Pancreas (tissue), 10 donors: ENCODE measurements around the gene YJEFN3. TPM values are rescaled to one million over a fixed set of nuclear protein-coding genes. Genes with fewer than 3 reads are reported as not detected.

Experiments
- ATAC-seq, 4 donors: fragments of 200-7000 bp; cut with Tn5 transposase; one replicate each; pipeline versions ENCODE4 v1.8.0 to v1.9.1; 2020; ENCODE audit warnings: mild to moderate bottlenecking in 4 of 4, moderate library complexity in 4 of 4
- DNase-seq, 6 donors: peaks; one replicate each; pipeline ENCODE4 v3.0.0-alpha.2; 2020
- FAIRE-seq: peaks from 2 replicates; lab custom pipeline; 2012; peaks lifted over from hg19 to GRCh38; lab: Jason Lieb, UNC
- H3K27ac ChIP-seq, 4 donors: fragments of 200-600 bp; sonication (generic); 1 replicate in 3 of 4; 2 replicates in 1 of 4; pipeline versions ENCODE4 v1.5.0 to v1.8.0; 2020
- H3K27me3 ChIP-seq, 4 donors: fragments of 200-600 bp; one replicate each; pipeline ENCODE4 v1.8.0; 2021
- H3K36me3 ChIP-seq, 3 donors: fragments of 200-600 bp; sonication (generic) in 1 of 3; one replicate each; pipeline versions ENCODE4 v1.5.0 to v1.8.0; 2020 to 2021
- H3K4me1 ChIP-seq, 3 donors: fragments of 200-600 bp; one replicate each; pipeline ENCODE4 v1.8.0; 2021
- H3K4me3 ChIP-seq, 4 donors: fragments of 200-600 bp; sonication (generic) in 2 of 4; one replicate each; pipeline versions ENCODE4 v1.5.0 to v1.8.0; 2020 to 2021
- H3K9me3 ChIP-seq, 4 donors: fragments of 200-600 bp; one replicate each; pipeline ENCODE4 v1.8.0; 2021
- CTCF ChIP-seq, 4 donors: fragments of 200-600 bp; sonication (generic) in 3 of 4; IDR thresholded peaks; one replicate each; pipeline versions ENCODE4 v1.5.0 to v1.8.0; 2021; ENCODE audit warnings: antibody characterized with exemption in 4 of 4
- WGBS, 2 donors: extraction: QIAGEN DNeasy Blood & Tissue Kit; methylation state at CpG; one replicate each; pipeline ENCODE4 v1.1.7; 2013; 5-methylcytosine and 5-hydroxymethylcytosine counted together
- intact Hi-C, 3 donors: fragments of 100-400 bp; cut with DNase I; formaldehyde crosslinking; loops; one replicate each; pipeline versions ENCODE4 v1.11.1 to v1.14.2; 2022
- polyA plus RNA-seq, 2 donors: library from polyadenylated mRNA; stranded (reverse); fragments of 200-250 nt; gene quantifications; one replicate each; pipeline ENCODE4 v1.2.3, GENCODE V29; 2013
- total RNA-seq, 6 donors: library from RNA; stranded (reverse); fragmentation: NEBNext Ultra II Directional in 4 of 6; extraction: Animal tissue kit (Norgen Biotek cat#: 25700) in 4 of 6; gene quantifications; one replicate each; pipeline versions ENCODE4 v1.2.1 to v1.2.4, GENCODE V29; 2021 to 2023
- donor health status: healthy with polysubstance abuse.
- donor health status: DM: no; HTN: no; CAD: no; lungs with moderate emphysema.
- donor health status: DM: no; HTN: no; CAD: no.
- donor health status: control.
- donor health status: control.
- donor health status: Bipolar disorder and iron deficiency.
- donor health status: DM: yes; HTN: yes; CAD: no.
- donor health status: DM: no; HTN: no; CAD: no.
- donor health status: DM: no; HTN: no; CAD: no.
- donor health status: DM: yes; HTN: yes; CAD: no.

Gene YJEFN3
- total and polyA plus RNA-seq, 8 donors, result 0.76 to 38.8 (median 2.3) TPM

GRCh38 chr19:19558636-19559035 is 29.9 kb downstream of the YJEFN3 start:
- FAIRE-seq (no peak), ATAC-seq (no peak), DNase-seq (no peak)
- H3K36me3 ChIP-seq, result no peaks in the 10 kb centered on the region
- H3K27me3 ChIP-seq, result no peaks in the 10 kb centered on the region
- TF ChIP-seq CTCF (IDR thresholded peaks at IDR 0.05), result no peak
- no peaks in the 10 kb centered on the region for H3K9me3 ChIP-seq
- H3K27ac ChIP-seq, result no peak overlapping the region
- intact Hi-C loops, result no loop called here
- WGBS, 2 donors, result 71 to 78% methylated on average over 16 of the region's 16 CpGs
- no peak overlapping the region for H3K4me3 ChIP-seq
- H3K4me1 ChIP-seq, result no peaks in the 10 kb centered on the region

GRCh38 chr19:19559931-19560330 is 31.2 kb downstream of the YJEFN3 start:
- no peak for TF ChIP-seq CTCF (IDR thresholded peaks at IDR 0.05)
- no peak for FAIRE-seq
- Histone ChIP-seq H3K4me3 (no peak overlapping the region), H3K27me3 (no peaks in the 10 kb centered on the region), H3K4me1 (no peaks in the 10 kb centered on the region), H3K9me3 (no peaks in the 10 kb centered on the region), H3K27ac (no peak overlapping the region), H3K36me3 (no peaks in the 10 kb centered on the region)
- intact Hi-C loops, result no loop called here
- no peak for ATAC-seq
- DNase-seq, result no peak
- WGBS, 2 donors, result 65 to 73% methylated on average over 4 of the region's 4 CpGs

GRCh38 chr19:19561946-19562664 is 33.4 kb downstream of the YJEFN3 start:
- no peak for ATAC-seq
- intact Hi-C loops, result no loop called here

GRCh38 chr19:19562665-19563347 is 34.1 kb downstream of the YJEFN3 start:
- no peak overlapping the region for H3K4me3 ChIP-seq
- 55 to 56% methylated on average over 13 to 17 of the region's 17 CpGs for WGBS, 2 donors
- intact Hi-C loops, result no loop called here
- no peaks in the 10 kb centered on the region for H3K36me3 ChIP-seq
- H3K9me3 ChIP-seq, result no peaks in the 10 kb centered on the region
- no peak for TF ChIP-seq CTCF (IDR thresholded peaks at IDR 0.05)
- H3K4me1 ChIP-seq, result no peaks in the 10 kb centered on the region
- no peak overlapping the region for H3K27ac ChIP-seq
- ATAC-seq (no peak), FAIRE-seq (no peak), DNase-seq (no peak)
- no peaks in the 10 kb centered on the region for H3K27me3 ChIP-seq

More at GRCh38 chr19:19561946-19562664, 33.4 kb downstream of the YJEFN3 start:
- no peaks in the 10 kb centered on the region for H3K36me3 ChIP-seq
- no peaks in the 10 kb centered on the region for H3K9me3 ChIP-seq
- no peaks in the 10 kb centered on the region for H3K27me3 ChIP-seq
- no peak overlapping the region for H3K4me3 ChIP-seq
- FAIRE-seq (no peak), DNase-seq (no peak)
- H3K4me1 ChIP-seq, result no peaks in the 10 kb centered on the region
- no peak overlapping the region for H3K27ac ChIP-seq
- TF ChIP-seq CTCF (IDR thresholded peaks at IDR 0.05), result no peak
- WGBS, 2 donors, result 67 to 77% methylated on average over 26 of the region's 26 CpGs
